Activated naive CD8-positive, alpha-beta T cell treated with anti-CD3 and anti-CD28 coated beads, Interleukin-2, amount 10 ng/mL, durations not matched to agents 7 days and 5 days (primary cell): ENCODE measurements around the gene ERFL. TPM values are rescaled to one million over a fixed set of nuclear protein-coding genes. Genes with fewer than 3 reads are reported as not detected.
A peak's percentile ranks its signal among the peaks of the same experiment; 100 is the strongest.

Source experiments
- ATAC-seq: fragments of 150-1000 bp; cut with Tn5 transposase; one replicate; pipeline ENCODE4 v1.10.0; 2021; ENCODE audit warnings: low read depth, moderate library complexity
- POLR2A ChIA-PET: fragments of 350-600 bp; sonication (Branson Sonifier 250); formaldehyde crosslinking; loops from one replicate; lab custom pipeline; 2021; ENCODE audit warnings: antibody characterized with exemption; lab: Charles Lee
- DNase-seq: peaks from one replicate; pipeline ENCODE4 v3.0.0; 2021
- H3K27ac Mint-ChIP-seq: one replicate; pipeline ENCODE4 v1.8.0; 2022; ENCODE audit warnings: mild to moderate bottlenecking, mixed read lengths
- H3K27me3 Mint-ChIP-seq: one replicate; pipeline ENCODE4 v1.8.0; 2022; ENCODE audit warnings: mild to moderate bottlenecking, moderate library complexity, mixed read lengths
- H3K36me3 Mint-ChIP-seq: one replicate; pipeline ENCODE4 v1.8.0; 2021; ENCODE audit warnings: mild to moderate bottlenecking, mixed read lengths
- H3K4me1 Mint-ChIP-seq: one replicate; pipeline ENCODE4 v1.8.0; 2021; ENCODE audit warnings: mixed read lengths
- H3K4me3 Mint-ChIP-seq: one replicate; pipeline ENCODE4 v1.8.0; 2022; ENCODE audit warnings: mild to moderate bottlenecking, moderate library complexity, mixed read lengths
- H3K9me3 Mint-ChIP-seq: one replicate; pipeline ENCODE4 v1.8.0; 2021; ENCODE audit warnings: mixed read lengths
- total RNA-seq, 2 experiments: library from RNA; stranded (reverse); gene quantifications; one replicate each; pipeline ENCODE4 v1.2.3, GENCODE V29; 2021

The ERFL gene
- total RNA-seq, 2 experiments from 2014 or later: 4.3 to 4.5 TPM

GRCh38 chr19:41904118-41904870, 24.0 kb downstream of the ERFL start:
- H3K4me1 Mint-ChIP-seq: peaks cover 15% of the 10 kb centered on the region
- no peaks in the 10 kb centered on the region for H3K9me3 Mint-ChIP-seq
- DNase-seq (no peak), ATAC-seq (no peak)
- POLR2A ChIA-PET: interaction anchor here (1.1 to 2.0 kb wide), 6 partner anchors 8 to 31 kb away, joined by 4 to 7 read pairs (median 4); partner anchors contain the start of gene ARHGEF1
- no peaks in the 10 kb centered on the region for H3K27me3 Mint-ChIP-seq
- H3K27ac Mint-ChIP-seq: peak overlapping the region; percentile 42
- peaks cover 31% of the 10 kb centered on the region for H3K36me3 Mint-ChIP-seq
- no peak overlapping the region for H3K4me3 Mint-ChIP-seq

- DNase-seq: no peak
- Mint-ChIP-seq H3K36me3 (peaks cover 35% of the 10 kb centered on the region), H3K9me3 (no peaks in the 10 kb centered on the region), H3K4me1 (peaks cover 18% of the 10 kb centered on the region), H3K27ac (no peak overlapping the region), H3K4me3 (no peak overlapping the region), H3K27me3 (no peaks in the 10 kb centered on the region)
- POLR2A ChIA-PET: interaction anchor here (0.6 to 4.1 kb wide), 7 partner anchors 8 to 41 kb away, joined by 4 to 31 read pairs (median 5); partner anchors contain the start of gene ERFL
- no peak for ATAC-seq
Observed at GRCh38 chr19:41903193-41903953, 24.9 kb downstream of the ERFL start.

- no peak overlapping the region for H3K4me3 Mint-ChIP-seq
- peaks cover 36% of the 10 kb centered on the region for H3K36me3 Mint-ChIP-seq
- H3K4me1 Mint-ChIP-seq: peaks cover 20% of the 10 kb centered on the region
- H3K27ac Mint-ChIP-seq: no peak overlapping the region
- H3K27me3 Mint-ChIP-seq: no peaks in the 10 kb centered on the region
- no peak for DNase-seq
- H3K9me3 Mint-ChIP-seq: no peaks in the 10 kb centered on the region
- POLR2A ChIA-PET: interaction anchor here (1.1 to 4.1 kb wide), 7 partner anchors 9 to 32 kb away, joined by 4 to 31 read pairs (median 5); partner anchors contain the start of gene ERFL
- ATAC-seq: no peak
Observed at GRCh38 chr19:41902594-41902993, 25.7 kb downstream of the ERFL start.

- Mint-ChIP-seq H3K36me3 (peaks cover 34% of the 10 kb centered on the region), H3K4me3 (no peak overlapping the region), H3K4me1 (peaks cover 20% of the 10 kb centered on the region), H3K27me3 (no peaks in the 10 kb centered on the region), H3K9me3 (no peaks in the 10 kb centered on the region), H3K27ac (peak overlapping the region; percentile 70)
- ATAC-seq: peak; percentile 31
- DNase-seq: no peak
- POLR2A ChIA-PET: interaction anchor here (0.6 to 4.1 kb wide), 8 partner anchors 9 to 55 kb away, joined by 3 to 31 read pairs (median 5); partner anchors contain the start of gene ERFL
Observed at GRCh38 chr19:41901707-41902360, 26.4 kb downstream of the ERFL start.

GRCh38 chr19:41898235-41898634, 30.0 kb downstream of the ERFL start:
- DNase-seq: no peak
- peaks cover 21% of the 10 kb centered on the region for H3K36me3 Mint-ChIP-seq
- no peak overlapping the region for H3K4me3 Mint-ChIP-seq
- POLR2A ChIA-PET: interaction anchor here (1.3 kb wide), 1 partner anchor 10 kb away, joined by 6 read pairs; no protein-coding TSS in a partner anchor
- H3K4me1 Mint-ChIP-seq: peaks cover 22% of the 10 kb centered on the region
- no peak overlapping the region for H3K27ac Mint-ChIP-seq
- H3K27me3 Mint-ChIP-seq: no peaks in the 10 kb centered on the region
- no peak for ATAC-seq
- H3K9me3 Mint-ChIP-seq: no peaks in the 10 kb centered on the region

GRCh38 chr19:41897820-41898219, 30.4 kb downstream of the ERFL start:
- H3K27me3 Mint-ChIP-seq: no peaks in the 10 kb centered on the region
- peak overlapping the region; percentile 79 for H3K27ac Mint-ChIP-seq
- peaks cover 23% of the 10 kb centered on the region for H3K36me3 Mint-ChIP-seq
- no peak for DNase-seq
- no peaks in the 10 kb centered on the region for H3K9me3 Mint-ChIP-seq
- H3K4me3 Mint-ChIP-seq: no peak overlapping the region
- no peak for ATAC-seq
- H3K4me1 Mint-ChIP-seq: peaks cover 25% of the 10 kb centered on the region
- POLR2A ChIA-PET: interaction anchor here (0.6 to 1.3 kb wide), 2 partner anchors 9 to 25 kb away, joined by 3 to 6 read pairs; no protein-coding TSS in a partner anchor

GRCh38 chr19:41897181-41897580, 31.1 kb downstream of the ERFL start:
- Mint-ChIP-seq H3K4me3 (no peak overlapping the region), H3K4me1 (peaks cover 25% of the 10 kb centered on the region), H3K27me3 (no peaks in the 10 kb centered on the region), H3K27ac (no peak overlapping the region), H3K36me3 (peaks cover 24% of the 10 kb centered on the region), H3K9me3 (no peaks in the 10 kb centered on the region)
- ATAC-seq: no peak
- POLR2A ChIA-PET: interaction anchor here (0.6 kb wide), 1 partner anchor 24 kb away, joined by 3 read pairs; no protein-coding TSS in a partner anchor
- DNase-seq: no peak

GRCh38 chr19:41896581-41896942, 31.7 kb downstream of the ERFL start:
- H3K4me3 Mint-ChIP-seq: no peak overlapping the region
- peak overlapping the region; percentile 71 for H3K27ac Mint-ChIP-seq
- no peaks in the 10 kb centered on the region for H3K27me3 Mint-ChIP-seq
- H3K9me3 Mint-ChIP-seq: no peaks in the 10 kb centered on the region
- peaks cover 22% of the 10 kb centered on the region for H3K36me3 Mint-ChIP-seq
- POLR2A ChIA-PET: interaction anchor here (0.9 to 2.5 kb wide), 3 partner anchors 8 to 11 kb away, joined by 4 to 13 read pairs (median 7); no protein-coding TSS in a partner anchor
- DNase-seq (no peak), ATAC-seq (no peak)
- H3K4me1 Mint-ChIP-seq: peaks cover 26% of the 10 kb centered on the region

GRCh38 chr19:41895745-41896580, 32.3 kb downstream of the ERFL start:
- DNase-seq (no peak), ATAC-seq (peak; percentile 21)
- H3K36me3 Mint-ChIP-seq: peaks cover 23% of the 10 kb centered on the region
- H3K27me3 Mint-ChIP-seq: no peaks in the 10 kb centered on the region
- peaks cover 31% of the 10 kb centered on the region for H3K4me1 Mint-ChIP-seq
- POLR2A ChIA-PET: interaction anchor here (0.5 to 2.5 kb wide), 5 partner anchors 8 to 38 kb away, joined by 3 to 13 read pairs (median 5); no protein-coding TSS in a partner anchor
- H3K27ac Mint-ChIP-seq: peak overlapping the region; percentile 71
- no peaks in the 10 kb centered on the region for H3K9me3 Mint-ChIP-seq
- H3K4me3 Mint-ChIP-seq: no peak overlapping the region

GRCh38 chr19:41894350-41894749, 33.9 kb downstream of the ERFL start:
- no peaks in the 10 kb centered on the region for H3K9me3 Mint-ChIP-seq
- peaks cover 34% of the 10 kb centered on the region for H3K4me1 Mint-ChIP-seq
- DNase-seq: no peak
- H3K27me3 Mint-ChIP-seq: no peaks in the 10 kb centered on the region
- H3K36me3 Mint-ChIP-seq: peaks cover 28% of the 10 kb centered on the region
- no peak overlapping the region for H3K4me3 Mint-ChIP-seq
- ATAC-seq: no peak
- H3K27ac Mint-ChIP-seq: peak overlapping the region; percentile 80
- POLR2A ChIA-PET: interaction anchor here (0.6 to 2.5 kb wide), 2 partner anchors 9 to 31 kb away, joined by 5 to 13 read pairs; no protein-coding TSS in a partner anchor

GRCh38 chr19:41893899-41894298, 34.4 kb downstream of the ERFL start:
- peak overlapping the region; percentile 33 for H3K4me3 Mint-ChIP-seq
- POLR2A ChIA-PET: no interaction called here
- H3K4me1 Mint-ChIP-seq: peaks cover 36% of the 10 kb centered on the region
- H3K27me3 Mint-ChIP-seq: no peaks in the 10 kb centered on the region
- no peaks in the 10 kb centered on the region for H3K9me3 Mint-ChIP-seq
- DNase-seq (no peak), ATAC-seq (peak; percentile 60)
- H3K27ac Mint-ChIP-seq: peak overlapping the region; percentile 80
- H3K36me3 Mint-ChIP-seq: peaks cover 29% of the 10 kb centered on the region
